Epithelial cell of esophagus (primary cell): Measurements from ENCODE around the gene SETD5.
A peak's percentile ranks its signal among the peaks of the same experiment; 100 is the strongest.

ENCODE experiments used
- DNase-seq: peaks from one replicate; pipeline ENCODE4 v3.0.0; 2010; ENCODE audit warnings: low read depth
- H3K4me3 ChIP-seq: 2 replicates; pipeline ENCODE4 v1.5.1; 2011; ENCODE audit warnings: mild to moderate bottlenecking, low read length, control low read depth
- CTCF ChIP-seq: IDR thresholded peaks from 2 replicates; pipeline ENCODE4 v1.5.1; 2011; ENCODE audit warnings: low read depth, mild to moderate bottlenecking, low read length, control low read depth, inconsistent platforms; ENCODE audit not compliant: insufficient read depth; ENCODE audit errors: missing control alignments

SETD5 gene

DNA sequence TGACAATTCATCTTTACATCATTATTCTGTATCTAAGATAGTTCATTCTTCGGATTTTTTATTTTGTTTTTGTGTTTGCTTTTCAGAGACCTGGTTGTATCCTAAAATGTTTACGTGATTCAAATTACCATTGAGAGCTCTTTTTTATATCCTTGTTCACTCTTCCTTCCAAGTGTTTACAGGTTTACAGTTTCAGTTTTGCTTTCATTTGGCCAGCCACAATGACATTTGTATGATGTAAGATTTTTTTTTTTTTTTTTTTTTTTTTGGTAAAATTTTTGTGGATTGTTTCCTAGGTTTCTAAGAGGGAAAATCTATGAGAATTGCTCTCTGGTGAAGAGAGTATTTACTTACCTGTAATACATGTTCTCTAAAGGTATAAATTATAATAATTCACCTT, 55.0 kb downstream of the SETD5 start:
- no peak for DNase-seq
- no peak overlapping the region for H3K4me3 ChIP-seq
- TF ChIP-seq CTCF = no peak

GRCh38 chr3:9455596-9456131, 58.2 kb downstream of the SETD5 start:
- H3K4me3 ChIP-seq = no peak overlapping the region
- no peak for TF ChIP-seq CTCF
- no peak for DNase-seq

- TF ChIP-seq CTCF = no peak
- no peak overlapping the region for H3K4me3 ChIP-seq
- no peak for DNase-seq
Measured at GRCh38 chr3:9467451-9467850, 70.0 kb downstream of the SETD5 start.

DNA sequence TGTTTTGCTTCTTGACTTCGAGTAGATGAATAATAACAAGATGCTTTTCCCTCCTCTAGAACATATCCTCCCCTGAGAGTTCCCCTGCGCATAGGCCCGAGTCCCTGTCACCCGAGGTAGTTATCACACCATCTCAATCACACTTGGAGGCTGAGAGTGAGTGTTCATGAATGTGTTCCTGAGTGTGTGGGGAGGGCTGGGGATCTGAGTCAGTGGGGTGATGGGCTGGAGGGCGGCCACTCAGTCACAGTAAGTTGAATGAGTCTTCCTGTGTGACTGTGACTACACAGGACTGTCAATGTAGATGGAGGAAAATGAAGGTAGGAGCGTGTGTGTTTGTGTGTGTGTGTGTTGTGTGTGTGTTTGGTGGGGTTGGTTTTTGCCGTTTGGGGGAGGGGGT, 71.0 kb downstream of the SETD5 start:
- DNase-seq = peak; percentile 9
- no peak for TF ChIP-seq CTCF
- H3K4me3 ChIP-seq = no peak overlapping the region

DNA sequence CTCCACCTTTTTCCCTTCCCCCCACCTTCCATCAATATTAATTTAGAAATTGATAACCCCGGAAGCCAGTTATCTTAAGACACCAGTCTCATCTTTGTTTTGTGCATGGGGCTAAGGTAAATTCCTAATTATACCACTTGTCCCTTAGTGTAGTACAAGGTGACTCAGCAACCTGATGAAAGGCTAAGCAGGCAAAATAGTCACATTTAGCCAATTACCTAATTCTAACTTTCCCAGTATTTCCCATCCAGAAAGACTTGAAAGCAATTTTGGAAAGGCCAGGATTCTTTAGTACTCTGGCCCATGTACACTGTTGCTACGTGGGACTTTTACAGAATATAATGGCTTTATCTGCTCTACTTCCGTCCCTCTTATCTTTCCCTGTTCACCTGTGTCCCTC, 72.6 kb downstream of the SETD5 start:
- DNase-seq = no peak
- no peak overlapping the region for H3K4me3 ChIP-seq
- TF ChIP-seq CTCF = no peak

GRCh38 chr3:9473496-9474065, 76.2 kb downstream of the SETD5 start:
- DNase-seq = no peak
- TF ChIP-seq CTCF = no peak
- H3K4me3 ChIP-seq = no peak overlapping the region

DNA sequence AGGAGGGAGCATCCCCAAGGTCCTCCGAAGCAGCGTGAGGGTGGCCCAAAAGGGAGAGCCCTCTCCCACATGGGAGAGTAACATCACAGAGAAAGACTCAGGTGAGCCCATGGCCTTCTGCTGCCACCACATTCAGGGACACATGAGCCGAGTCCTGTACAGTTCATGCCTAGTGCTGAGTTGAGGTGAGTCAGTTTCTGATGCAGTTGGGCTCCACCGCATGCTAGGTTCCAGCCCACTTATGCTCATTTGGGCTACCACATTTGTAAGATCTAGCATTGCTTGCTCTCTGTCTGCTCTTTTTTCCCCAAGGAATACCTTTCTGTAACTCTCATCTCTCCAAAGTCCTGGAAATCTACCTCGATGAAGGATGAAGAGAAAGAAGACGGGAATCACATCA, 77.1 kb downstream of the SETD5 start:
- no peak for DNase-seq
- TF ChIP-seq CTCF = no peak

More for the DNA sequence above, 77.1 kb downstream of the SETD5 start:
- H3K4me3 ChIP-seq = no peak overlapping the region
